Glomerular visceral epithelial cell (primary cell): ENCODE results near the gene DECR2.
"Not testable (repeated sequence)": the region's sequence is repeated elsewhere in the genome, so short reads cannot be mapped to it uniquely, and the experiment has no call there.

ENCODE experiments used
- DNase-seq: peaks from one replicate; pipeline ENCODE4 v3.0.0-alpha.2; 2016; ENCODE audit errors: extremely low spot score

DECR2 gene

DNA sequence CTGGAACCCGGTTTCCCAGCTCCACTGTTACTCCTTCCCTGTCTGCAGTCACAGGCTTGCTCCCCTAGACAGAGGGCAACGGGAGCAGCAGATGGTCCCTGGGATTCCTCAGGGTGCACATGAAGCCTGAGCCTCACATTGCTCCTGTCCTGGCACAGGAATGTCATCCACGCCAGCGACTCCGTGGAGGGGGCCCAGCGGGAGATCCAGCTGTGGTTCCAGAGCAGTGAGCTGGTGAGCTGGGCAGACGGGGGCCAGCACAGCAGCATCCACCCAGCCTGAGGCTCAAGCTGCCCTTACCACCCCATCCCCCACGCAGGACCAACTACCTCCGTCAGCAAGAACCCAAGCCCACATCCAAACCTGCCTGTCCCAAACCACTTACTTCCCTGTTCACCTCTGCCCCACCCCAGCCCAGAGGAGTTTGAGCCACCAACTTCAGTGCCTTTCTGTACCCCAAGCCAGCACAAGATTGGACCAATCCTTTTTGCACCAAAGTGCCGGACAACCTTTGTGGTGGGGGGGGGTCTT lies 1.6 kb upstream of the DECR2 start:
- no peak for DNase-seq

DNA sequence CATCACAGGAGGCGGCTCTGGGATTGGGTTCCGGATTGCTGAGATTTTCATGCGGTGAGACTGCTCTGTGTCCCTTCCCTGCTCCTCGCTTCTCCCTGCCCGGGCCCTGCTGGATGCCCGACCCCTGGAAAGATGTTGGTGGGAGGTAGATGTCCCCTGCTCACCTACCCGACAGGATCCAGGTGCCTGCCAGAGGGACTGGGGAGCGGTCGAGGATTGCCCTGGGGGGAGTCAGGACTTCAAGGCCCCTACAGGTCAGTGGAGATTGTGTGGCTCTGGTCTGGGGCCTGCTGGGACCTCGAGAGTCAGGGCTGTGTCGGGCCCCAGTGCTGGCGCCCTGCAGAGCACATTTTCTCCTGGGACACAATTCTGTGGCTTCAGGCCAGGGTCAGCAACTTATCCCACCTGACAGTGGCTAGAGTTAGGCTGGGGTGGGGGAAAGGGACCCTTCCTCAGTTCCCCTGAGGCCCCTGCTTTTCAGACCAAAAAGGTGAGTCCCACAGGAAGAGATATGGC lies 3.3 kb downstream of the DECR2 start:
- no peak for DNase-seq

DNA sequence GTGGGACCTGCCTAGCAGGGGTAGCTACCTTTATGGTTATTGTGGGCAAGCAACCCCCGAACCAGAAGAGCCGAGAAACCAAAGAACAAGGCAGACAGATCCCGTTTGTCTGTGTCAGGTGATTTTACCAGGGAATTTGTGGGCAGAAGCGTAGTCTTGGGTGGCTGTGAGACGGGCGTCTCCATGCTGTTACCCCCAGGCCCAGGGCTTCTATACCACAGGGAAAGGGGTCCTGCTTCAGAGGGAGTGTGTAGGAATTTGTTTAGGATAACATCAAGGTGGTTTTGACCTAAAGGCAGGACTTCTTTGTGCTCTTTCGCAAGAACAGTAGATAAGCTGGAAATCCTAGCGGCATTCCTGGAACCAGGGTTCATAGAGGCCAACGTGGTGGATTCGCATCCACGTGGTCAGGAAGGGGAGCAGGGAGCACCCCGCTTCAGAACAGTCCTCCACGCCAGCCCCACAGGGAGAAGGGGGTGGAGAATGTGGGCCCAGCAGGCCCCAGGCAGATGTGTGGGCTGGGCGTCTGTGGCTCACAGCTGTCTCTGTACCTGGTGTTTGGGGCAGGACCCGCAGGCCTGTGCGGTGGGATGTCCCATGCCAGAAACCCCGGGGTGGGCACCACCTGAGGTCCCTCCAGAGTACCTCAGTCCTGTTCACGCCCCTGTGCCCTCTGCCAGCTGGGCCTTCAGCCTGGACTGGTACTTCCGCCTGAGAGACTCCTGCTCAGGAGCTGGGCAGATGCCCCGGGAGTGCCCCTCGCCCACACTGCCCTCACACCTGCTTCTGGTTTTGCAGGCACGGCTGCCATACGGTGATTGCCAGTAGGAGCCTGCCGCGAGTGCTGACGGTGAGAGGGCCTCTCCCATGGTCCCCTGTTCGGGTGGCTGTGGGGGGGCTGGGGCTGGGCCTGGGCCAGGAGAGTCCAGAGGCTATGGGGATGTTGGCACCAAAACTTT lies 4.1 kb downstream of the DECR2 start:
- DNase-seq: no peak

GRCh38 chr16:407253-407652 lies 5.6 kb downstream of the DECR2 start:
- DNase-seq: no peak

- DNase-seq: no peak
These were observed 9.0 kb downstream of the DECR2 start for GRCh38 chr16:410516-411178.

GRCh38 chr16:411576-412265 lies 10.0 kb downstream of the DECR2 start:
- no peak for DNase-seq

- DNase-seq: peak; percentile 14
These were observed 12.9 kb downstream of the DECR2 start for GRCh38 chr16:414395-415169.

- DNase-seq: not testable (repeated sequence)
These were observed 13.4 kb downstream of the DECR2 start for GRCh38 chr16:415170-415498.

DNA sequence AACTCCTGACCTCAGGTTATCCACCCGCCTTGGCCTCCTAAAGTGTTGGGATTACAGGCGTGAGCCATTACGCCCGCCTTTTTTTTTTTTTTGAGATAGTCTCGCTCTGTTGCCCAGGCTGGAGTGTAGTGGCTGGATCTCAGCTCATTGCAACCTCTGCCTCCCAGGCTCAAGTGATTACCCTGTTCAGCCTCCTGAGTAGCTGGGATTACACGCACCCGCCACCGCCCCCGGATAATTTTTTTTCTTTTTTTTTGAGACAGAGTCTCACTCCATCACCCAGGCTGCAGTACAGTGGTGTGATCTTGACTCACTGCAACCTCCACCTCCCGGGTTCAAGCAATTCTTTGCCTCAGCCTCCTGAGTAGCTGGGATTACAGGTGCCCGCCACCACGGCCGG lies 20.5 kb downstream of the DECR2 start:
- DNase-seq: not testable (repeated sequence)

DNA sequence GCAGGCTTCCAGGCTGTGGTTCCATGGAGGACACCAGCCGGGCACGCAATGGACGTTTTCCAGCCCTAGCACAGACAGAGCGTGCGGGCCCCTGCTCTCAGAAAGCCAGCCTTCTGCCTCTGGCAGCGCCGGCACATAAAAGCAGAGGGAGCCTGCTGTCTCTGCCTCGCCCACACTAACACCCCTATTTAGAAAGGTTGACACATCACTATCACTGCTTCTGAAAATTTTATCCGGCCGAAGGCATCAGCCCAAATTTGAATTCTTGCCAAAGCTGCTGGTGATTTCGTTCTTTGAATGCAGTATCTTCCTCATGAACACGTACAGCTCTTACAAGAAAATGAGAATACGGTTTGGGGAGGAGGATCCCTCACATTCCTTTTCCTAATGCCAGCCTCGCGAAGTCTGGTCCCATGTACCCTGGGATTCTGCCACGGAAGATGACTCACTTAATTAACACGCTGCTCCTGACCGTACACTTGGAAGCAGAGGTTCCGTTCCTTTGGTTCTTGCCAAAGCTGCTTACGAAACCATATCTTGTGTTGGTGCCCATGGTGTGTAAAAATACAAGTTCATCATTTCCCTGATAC lies 22.4 kb downstream of the DECR2 start:
- peak; percentile 92 for DNase-seq

DNA sequence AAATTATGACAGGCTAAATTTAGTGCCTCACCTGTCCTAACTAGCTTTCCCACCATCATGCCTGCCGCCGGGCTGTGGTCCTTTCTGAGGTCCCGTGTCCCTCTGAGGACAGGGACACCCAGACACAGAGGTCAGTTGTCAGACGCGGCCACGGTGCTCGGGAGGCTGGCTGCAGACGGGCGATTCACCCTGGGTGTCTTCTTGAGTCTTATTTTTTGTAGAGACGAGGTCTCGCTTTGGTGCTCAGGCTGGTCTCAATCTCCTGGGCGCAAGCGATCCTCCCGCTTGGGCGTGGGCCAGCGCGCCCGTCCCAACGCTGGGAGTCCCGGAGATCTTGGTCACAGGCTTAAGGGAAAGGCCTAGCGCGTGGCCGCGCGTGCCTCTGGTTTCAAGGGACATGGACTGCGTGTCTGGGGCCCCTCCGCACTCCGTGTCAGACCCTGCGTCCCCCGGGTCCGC lies 23.0 kb downstream of the DECR2 start:
- no peak for DNase-seq

DNA sequence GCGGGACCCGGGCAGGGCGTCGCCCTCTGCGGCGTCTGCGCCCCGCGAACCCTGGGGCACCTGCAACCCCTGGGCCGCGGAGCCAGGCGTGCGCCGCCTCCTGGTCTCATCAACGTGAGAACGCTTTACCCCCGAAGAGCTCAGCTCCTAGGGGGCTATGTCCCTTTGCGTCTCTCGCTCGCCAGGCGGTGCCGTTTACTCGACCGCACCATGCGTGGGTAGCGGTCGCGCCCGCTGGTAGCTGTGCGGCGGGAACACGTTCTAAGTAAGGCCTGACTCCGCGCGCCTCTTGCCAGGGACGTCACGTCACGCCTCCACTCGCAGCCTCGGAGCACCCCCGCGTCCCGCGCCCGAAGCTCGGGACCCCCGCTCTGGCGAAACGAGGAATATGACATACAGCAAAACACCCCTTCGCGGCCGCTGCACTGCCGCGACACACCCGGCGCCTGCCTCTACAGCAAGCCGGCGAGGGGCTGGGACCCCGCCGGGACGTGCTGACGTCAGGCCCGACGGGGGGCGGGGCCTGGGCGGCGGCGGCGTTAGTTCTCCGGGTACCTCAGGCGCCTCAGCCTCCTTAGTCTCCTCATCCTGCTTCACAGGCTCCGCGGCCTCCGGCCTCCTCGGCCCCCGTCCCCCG lies 23.5 kb downstream of the DECR2 start, which contains the start of gene RAB11FIP3:
RAB11FIP3 (plus strand) TSS at position 568 of the 637 bp plus-strand sequence. CDS start 358 bp downstream, outside the sequence.
- DNase-seq: peak; percentile 76

- no peak for DNase-seq
These were observed 24.0 kb downstream of the DECR2 start for GRCh38 chr16:425740-426114.

DNA sequence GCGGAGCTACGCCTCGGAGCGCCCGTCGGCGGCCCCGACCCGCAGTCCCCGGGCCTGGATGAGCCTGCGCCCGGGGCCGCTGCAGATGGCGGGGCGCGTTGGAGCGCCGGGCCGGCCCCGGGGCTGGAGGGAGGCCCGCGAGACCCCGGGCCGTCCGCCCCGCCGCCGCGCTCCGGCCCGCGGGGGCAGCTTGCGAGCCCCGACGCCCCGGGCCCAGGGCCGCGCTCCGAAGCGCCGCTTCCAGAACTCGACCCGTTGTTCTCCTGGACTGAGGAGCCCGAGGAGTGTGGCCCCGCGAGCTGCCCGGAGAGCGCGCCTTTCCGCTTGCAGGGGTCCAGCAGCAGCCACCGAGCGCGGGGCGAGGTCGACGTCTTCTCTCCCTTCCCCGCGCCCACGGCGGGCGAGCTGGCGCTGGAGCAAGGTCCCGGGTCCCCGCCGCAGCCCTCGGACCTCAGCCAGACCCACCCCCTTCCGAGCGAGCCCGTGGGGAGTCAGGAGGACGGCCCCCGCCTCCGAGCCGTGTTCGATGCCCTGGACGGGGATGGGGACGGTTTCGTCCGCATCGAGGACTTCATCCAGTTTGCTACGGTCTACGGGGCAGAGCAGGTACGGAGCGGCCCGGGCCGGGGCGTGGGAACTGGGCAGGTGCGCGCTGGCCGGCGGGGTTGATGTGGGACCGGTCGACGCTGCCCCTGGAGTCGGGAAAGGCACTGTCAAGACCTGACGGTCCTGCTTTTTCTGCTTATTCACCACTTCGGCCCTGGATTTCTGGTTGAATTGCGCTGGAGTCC lies 24.6 kb downstream of the DECR2 start:
- no peak for DNase-seq

DNA sequence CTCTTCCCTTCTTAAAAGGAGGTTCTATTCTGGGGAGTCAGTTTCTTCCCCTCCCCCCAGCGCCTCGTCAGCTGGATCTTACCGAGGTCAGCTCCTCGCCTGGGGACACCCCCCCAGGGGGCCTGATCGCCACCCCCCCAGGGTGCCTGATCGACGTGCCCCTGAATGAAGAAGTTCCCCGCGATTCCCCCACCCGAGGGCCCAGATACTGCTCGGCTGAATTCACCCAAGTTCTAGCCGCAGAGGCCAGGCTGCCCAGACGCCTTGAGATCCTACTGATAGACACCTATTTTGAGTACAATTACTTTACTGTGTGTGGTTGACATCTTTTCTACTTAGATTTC lies 25.2 kb downstream of the DECR2 start:
- DNase-seq: peak; percentile 11

GRCh38 chr16:427250-427649 lies 25.6 kb downstream of the DECR2 start:
- no peak for DNase-seq

DNA sequence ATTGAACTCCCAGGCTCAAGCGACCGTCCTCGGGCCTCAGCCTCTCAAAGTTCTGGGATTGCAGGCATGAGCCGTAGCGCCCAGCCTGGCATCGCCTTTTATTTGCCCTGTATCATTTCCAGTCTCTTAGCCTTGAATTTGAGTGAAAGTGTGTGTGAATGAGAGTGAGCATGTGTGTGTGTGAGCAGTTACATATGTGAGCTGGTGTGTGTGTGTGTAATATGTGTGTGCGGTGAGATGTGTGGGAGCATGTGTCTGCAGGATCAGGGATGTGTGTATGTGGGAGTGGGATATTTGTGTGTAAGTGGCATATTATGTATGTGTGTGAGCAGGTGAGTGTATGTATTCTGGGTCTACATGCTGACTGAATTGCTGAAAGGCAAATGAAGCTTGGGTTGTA lies 29.2 kb downstream of the DECR2 start:
- DNase-seq: no peak

GRCh38 chr16:440627-441026 lies 38.9 kb downstream of the DECR2 start:
- DNase-seq: no peak

DNA sequence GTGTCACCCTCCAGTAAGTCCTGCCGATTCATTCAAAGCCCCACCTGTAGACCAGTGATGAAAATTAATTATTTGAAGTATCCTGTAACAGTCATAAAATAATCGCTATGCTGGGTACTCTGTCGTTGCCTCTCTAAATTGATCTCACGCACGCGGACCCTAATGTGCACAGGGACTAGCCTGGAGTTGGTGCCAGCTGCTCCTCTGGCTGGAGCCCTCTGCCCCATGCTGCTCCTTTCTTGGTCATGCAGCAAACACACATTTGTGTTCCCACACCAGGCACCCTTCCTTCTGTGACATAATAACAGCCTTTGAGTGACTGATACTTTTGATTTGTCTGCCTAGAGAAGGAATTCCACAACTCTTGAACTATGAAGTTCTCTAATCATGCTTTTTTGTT lies 39.8 kb downstream of the DECR2 start:
- no peak for DNase-seq

GRCh38 chr16:442976-443375 lies 41.3 kb downstream of the DECR2 start:
- no peak for DNase-seq
